Gastroesophageal sphincter (tissue), 3 donors: ENCODE data around the gene FYN.
"Not testable (repeated sequence)": the region's sequence is repeated elsewhere in the genome, so short reads cannot be mapped to it uniquely, and the experiment has no call there.

Experiments
- CTCF ChIP-seq, 4 experiments: fragments of 200-600 bp in 2 of 4; fragments of 450-650 bp in 2 of 4; sonication (generic) in 1 of 4; IDR thresholded peaks; one replicate each; pipeline ENCODE4 v1.5.1; 2017 to 2019; ENCODE audit warnings: antibody characterized with exemption in 4 of 4, mild to moderate bottlenecking in 2 of 4, moderate library complexity in 2 of 4
- POLR2A ChIP-seq, 2 donors: fragments of 450-650 bp; IDR thresholded peaks; one replicate each; pipeline ENCODE4 v1.6.1; 2017; ENCODE audit warnings: antibody characterized with exemption in 2 of 2, mild to moderate bottlenecking in 2 of 2, moderate library complexity in 1 of 2

GRCh38 chr6:111680811-111681609 is 192.2 kb downstream of the FYN start:
- TF ChIP-seq CTCF, POLR2A (IDR thresholded peaks at IDR 0.05): not testable (repeated sequence)
